ENCODE results near the gene CMC2.

Gene CMC2

GRCh38 chr16:80968386-80969113, 38.1 kb downstream of the CMC2 start:
- Histone ChIP-seq H3K79me2 (no peaks in the 10 kb centered on the region), H3K9me3 (ENCODE audit: control insufficient read depth, low read length) (no peaks in the 10 kb centered on the region), H3K36me3 (ENCODE audit: control insufficient read depth, insufficient read depth, low read length) (no peaks in the 10 kb centered on the region), H3K27ac (no peak overlapping the region), H2AFZ (no peak overlapping the region), H3K4me3 (ENCODE audit: low read depth, low read length) (no peak overlapping the region), H3K4me2 (ENCODE audit: low read length) (no peak overlapping the region), H3K27me3 (ENCODE audit: control insufficient read depth, insufficient read depth, low read length) (no peaks in the 10 kb centered on the region), H3K4me1 (no peaks in the 10 kb centered on the region), H3K9ac (no peak overlapping the region)
- TF ChIP-seq, protein P1, sequence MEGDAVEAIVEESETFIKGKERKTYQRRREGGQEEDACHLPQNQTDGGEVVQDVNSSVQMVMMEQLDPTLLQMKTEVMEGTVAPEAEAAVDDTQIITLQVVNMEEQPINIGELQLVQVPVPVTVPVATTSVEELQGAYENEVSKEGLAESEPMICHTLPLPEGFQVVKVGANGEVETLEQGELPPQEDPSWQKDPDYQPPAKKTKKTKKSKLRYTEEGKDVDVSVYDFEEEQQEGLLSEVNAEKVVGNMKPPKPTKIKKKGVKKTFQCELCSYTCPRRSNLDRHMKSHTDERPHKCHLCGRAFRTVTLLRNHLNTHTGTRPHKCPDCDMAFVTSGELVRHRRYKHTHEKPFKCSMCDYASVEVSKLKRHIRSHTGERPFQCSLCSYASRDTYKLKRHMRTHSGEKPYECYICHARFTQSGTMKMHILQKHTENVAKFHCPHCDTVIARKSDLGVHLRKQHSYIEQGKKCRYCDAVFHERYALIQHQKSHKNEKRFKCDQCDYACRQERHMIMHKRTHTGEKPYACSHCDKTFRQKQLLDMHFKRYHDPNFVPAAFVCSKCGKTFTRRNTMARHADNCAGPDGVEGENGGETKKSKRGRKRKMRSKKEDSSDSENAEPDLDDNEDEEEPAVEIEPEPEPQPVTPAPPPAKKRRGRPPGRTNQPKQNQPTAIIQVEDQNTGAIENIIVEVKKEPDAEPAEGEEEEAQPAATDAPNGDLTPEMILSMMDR (IDR thresholded peaks at IDR 0.05), result no peak

GRCh38 chr16:80966617-80967016, 40.1 kb downstream of the CMC2 start:
- H3K36me3 ChIP-seq (ENCODE audit: control insufficient read depth, insufficient read depth, low read length), result no peaks in the 10 kb centered on the region
- TF ChIP-seq, protein P1 (IDR thresholded peaks at IDR 0.05), result no peak
- no peak overlapping the region for H3K9ac ChIP-seq
- no peaks in the 10 kb centered on the region for H3K4me1 ChIP-seq
- H2AFZ ChIP-seq, result no peak overlapping the region
- no peaks in the 10 kb centered on the region for H3K79me2 ChIP-seq
- H3K9me3 ChIP-seq (ENCODE audit: control insufficient read depth, low read length), result no peaks in the 10 kb centered on the region
- H3K4me3 ChIP-seq (ENCODE audit: low read depth, low read length), result no peak overlapping the region
- no peak overlapping the region for H3K4me2 ChIP-seq (ENCODE audit: low read length)
- no peaks in the 10 kb centered on the region for H3K27me3 ChIP-seq (ENCODE audit: control insufficient read depth, insufficient read depth, low read length)
- no peak overlapping the region for H3K27ac ChIP-seq

- Histone ChIP-seq H3K27ac (no peak overlapping the region), H3K9ac (no peak overlapping the region), H3K27me3 (ENCODE audit: control insufficient read depth, insufficient read depth, low read length) (no peaks in the 10 kb centered on the region), H3K4me3 (ENCODE audit: low read depth, low read length) (no peak overlapping the region), H2AFZ (no peak overlapping the region), H3K4me1 (no peaks in the 10 kb centered on the region), H3K4me2 (ENCODE audit: low read length) (no peak overlapping the region), H3K79me2 (no peaks in the 10 kb centered on the region), H3K9me3 (ENCODE audit: control insufficient read depth, low read length) (no peaks in the 10 kb centered on the region), H3K36me3 (ENCODE audit: control insufficient read depth, insufficient read depth, low read length) (no peaks in the 10 kb centered on the region)
- TF ChIP-seq, protein P1 (IDR thresholded peaks at IDR 0.05), result no peak
Measured at GRCh38 chr16:80964351-80964750, 42.3 kb downstream of the CMC2 start.

DNA sequence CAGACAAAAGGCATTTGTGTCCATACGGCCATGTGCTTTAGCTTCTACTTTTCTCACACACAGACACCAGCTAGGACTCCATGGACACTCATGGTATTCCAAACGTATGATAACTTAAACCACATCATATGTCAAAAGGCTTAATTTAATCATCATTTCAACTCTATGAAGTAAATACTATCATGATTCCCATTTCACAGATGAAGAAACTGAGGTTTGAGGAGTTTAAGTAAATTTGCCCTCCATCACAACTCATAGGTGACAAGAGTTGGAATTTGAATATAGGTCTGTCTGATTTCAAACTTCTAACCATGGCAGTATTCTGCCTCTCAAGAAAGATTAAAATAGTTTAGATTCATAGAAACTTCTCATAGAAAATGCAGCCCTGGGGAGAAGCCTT, 43.8 kb downstream of the CMC2 start:
- H3K9me3 ChIP-seq (ENCODE audit: control insufficient read depth, low read length), result no peaks in the 10 kb centered on the region
- H2AFZ ChIP-seq, result no peak overlapping the region
- no peaks in the 10 kb centered on the region for H3K79me2 ChIP-seq
- no peak overlapping the region for H3K27ac ChIP-seq
- TF ChIP-seq, protein P1 (IDR thresholded peaks at IDR 0.05), result no peak
- no peaks in the 10 kb centered on the region for H3K36me3 ChIP-seq (ENCODE audit: control insufficient read depth, insufficient read depth, low read length)
- no peak overlapping the region for H3K4me3 ChIP-seq (ENCODE audit: low read depth, low read length)
- H3K4me1 ChIP-seq, result no peaks in the 10 kb centered on the region
- no peaks in the 10 kb centered on the region for H3K27me3 ChIP-seq (ENCODE audit: control insufficient read depth, insufficient read depth, low read length)
- H3K4me2 ChIP-seq (ENCODE audit: low read length), result no peak overlapping the region
- H3K9ac ChIP-seq, result no peak overlapping the region

DNA sequence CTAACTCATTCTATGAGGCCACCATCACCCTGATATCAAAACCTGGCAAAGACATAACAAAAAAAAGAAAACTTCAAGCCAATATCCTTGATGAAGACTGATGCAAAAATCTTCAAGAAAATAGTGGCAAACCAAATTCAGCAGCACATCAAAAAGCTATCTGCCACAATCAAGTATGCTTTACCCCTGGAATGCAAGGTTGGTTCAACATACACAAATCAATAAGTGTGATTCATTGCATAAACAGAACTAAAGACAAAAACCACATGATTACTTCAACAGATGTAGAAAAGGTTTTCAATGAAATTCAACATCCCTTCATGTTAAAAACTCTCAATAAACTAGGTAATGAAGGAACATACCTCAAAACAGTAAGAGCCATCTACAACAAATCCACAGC, 48.4 kb downstream of the CMC2 start:
- Histone ChIP-seq H3K4me1 (no peaks in the 10 kb centered on the region), H3K79me2 (no peaks in the 10 kb centered on the region)

More for the DNA sequence above, 48.4 kb downstream of the CMC2 start:
- no peaks in the 10 kb centered on the region for H3K27me3 ChIP-seq (ENCODE audit: control insufficient read depth, insufficient read depth, low read length)
- H3K27ac ChIP-seq, result no peak overlapping the region
- no peak overlapping the region for H3K4me3 ChIP-seq (ENCODE audit: low read depth, low read length)
- H3K36me3 ChIP-seq (ENCODE audit: control insufficient read depth, insufficient read depth, low read length), result no peaks in the 10 kb centered on the region
- no peaks in the 10 kb centered on the region for H3K9me3 ChIP-seq (ENCODE audit: control insufficient read depth, low read length)
- H3K4me2 ChIP-seq (ENCODE audit: low read length), result no peak overlapping the region
- H2AFZ ChIP-seq, result no peak overlapping the region
- TF ChIP-seq, protein P1 (IDR thresholded peaks at IDR 0.05), result no peak
- H3K9ac ChIP-seq, result no peak overlapping the region

All from parathyroid adenoma (tissue), 2 donors.